Urinary bladder (tissue), 4 donors: ENCODE measurements around the gene PRR35. TPM values are rescaled to one million over a fixed set of nuclear protein-coding genes. Genes with fewer than 3 reads are reported as not detected.
A peak's percentile ranks its signal among the peaks of the same experiment; 100 is the strongest.

Source experiments
- DNase-seq: peaks from one replicate; pipeline ENCODE4 v3.0.0-alpha.2; 2015; ENCODE audit errors: extremely low spot score
- H3K27ac ChIP-seq: one replicate; pipeline ENCODE4 v1.5.1; 2013; ENCODE audit warnings: low read depth, mild to moderate bottlenecking, moderate library complexity
- H3K36me3 ChIP-seq: one replicate; pipeline ENCODE4 v1.6.1; 2013; ENCODE audit warnings: mild to moderate bottlenecking, moderate library complexity; ENCODE audit not compliant: insufficient read depth
- H3K4me1 ChIP-seq: one replicate; pipeline ENCODE4 v1.6.1; 2013; ENCODE audit warnings: mild to moderate bottlenecking, moderate library complexity; ENCODE audit not compliant: insufficient read depth
- H3K4me3 ChIP-seq: one replicate; pipeline ENCODE4 v1.5.1; 2013; ENCODE audit warnings: low read depth, low read length
- WGBS: extraction: QIAGEN DNeasy Blood & Tissue Kit; methylation state at CpG from one replicate; pipeline ENCODE4 v1.1.7; 2013; 5-methylcytosine and 5-hydroxymethylcytosine counted together
- polyA plus RNA-seq: library from polyadenylated mRNA; stranded (reverse); fragments of 200-250 nt; gene quantifications from one replicate; pipeline ENCODE4 v1.2.3, GENCODE V29; 2013
- total RNA-seq: library from RNA; depleted of rRNA; stranded (reverse); fragments of >200 nt; gene quantifications from one replicate; pipeline ENCODE4 v1.2.3, GENCODE V29; 2014
- donor health status: healthy with polysubstance abuse.
- donor health status: healthy.

The PRR35 gene
- total and polyA plus RNA-seq, 2 donors = not detected

GRCh38 chr16:523097-523741 lies 37.0 kb upstream of the PRR35 start:
- Histone ChIP-seq H3K4me1 (peaks cover 5% of the 10 kb centered on the region), H3K36me3 (no peaks in the 10 kb centered on the region), H3K27ac (no peak overlapping the region), H3K4me3 (no peak overlapping the region)
- DNase-seq = no peak
- WGBS = 92% methylated on average over 22 of the region's 22 CpGs

DNA sequence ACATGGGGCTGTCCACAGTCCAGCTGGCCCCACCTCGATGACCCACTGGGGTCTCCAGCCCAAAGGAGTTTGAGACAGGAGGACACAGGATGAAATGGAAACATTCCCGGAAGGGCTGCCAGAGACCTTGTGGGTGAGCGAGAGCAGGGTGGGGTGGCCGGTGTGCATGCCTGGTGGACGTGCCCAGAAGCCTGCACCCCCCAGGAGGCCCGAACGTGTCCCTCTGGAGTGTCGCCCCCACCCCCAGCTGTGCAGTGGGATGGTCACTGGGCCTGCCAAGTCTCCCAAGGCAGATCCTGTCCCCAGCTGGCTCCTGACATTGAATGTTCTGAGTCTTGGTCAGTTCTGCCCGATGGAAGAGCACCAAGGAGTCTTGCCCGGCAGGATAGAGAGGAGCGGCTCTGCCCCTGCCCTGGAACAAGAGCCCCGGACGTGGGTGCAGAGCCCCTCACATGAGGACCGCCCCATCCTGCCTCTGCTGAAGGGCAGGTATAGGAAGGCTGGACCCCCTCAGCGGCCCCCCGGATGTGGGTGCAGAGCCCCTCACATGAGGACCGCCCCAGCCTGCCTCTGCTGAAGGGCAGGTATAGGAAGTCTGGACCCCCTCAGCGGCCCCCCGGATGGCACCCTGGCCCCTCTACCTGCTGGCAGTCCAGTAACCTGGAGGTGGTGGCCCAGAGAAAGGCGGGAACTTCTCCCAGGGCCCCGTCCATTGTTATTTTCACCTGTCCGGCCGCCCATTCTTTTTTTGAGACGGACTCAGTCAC lies 35.7 kb upstream of the PRR35 start:
- no peak overlapping the region for H3K4me3 ChIP-seq
- H3K4me1 ChIP-seq = peaks cover 5% of the 10 kb centered on the region
- no peak overlapping the region for H3K27ac ChIP-seq
- WGBS = 77% methylated on average over 24 of the region's 24 CpGs
- no peak for DNase-seq
- H3K36me3 ChIP-seq = no peaks in the 10 kb centered on the region

DNA sequence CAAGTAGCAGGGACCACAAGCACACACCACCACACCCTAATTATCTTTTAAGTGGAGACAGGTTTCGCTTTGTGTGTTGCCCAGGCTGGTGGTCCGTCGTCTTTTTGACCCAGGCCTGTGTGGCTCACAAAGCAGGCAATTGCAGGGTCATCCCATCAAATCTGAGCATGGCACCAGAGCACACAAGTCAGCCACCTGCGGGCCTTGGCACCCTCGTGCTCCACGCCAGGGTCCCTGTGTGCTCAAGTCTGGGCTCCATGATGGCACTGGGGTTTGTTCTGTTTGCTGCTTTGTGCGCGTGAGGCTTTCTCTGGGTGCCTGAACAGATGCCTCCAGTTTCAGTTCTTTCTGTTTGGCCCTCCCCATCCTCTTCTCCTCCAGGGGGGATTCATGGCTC lies 35.1 kb upstream of the PRR35 start:
- Histone ChIP-seq H3K4me3 (no peak overlapping the region), H3K27ac (no peak overlapping the region), H3K4me1 (peaks cover 5% of the 10 kb centered on the region), H3K36me3 (no peaks in the 10 kb centered on the region)
- 93% methylated on average over 8 of the region's 8 CpGs for WGBS
- DNase-seq = no peak

- DNase-seq = no peak
- Histone ChIP-seq H3K4me3 (peak overlapping the region; percentile 87), H3K4me1 (peaks cover 5% of the 10 kb centered on the region), H3K27ac (no peak overlapping the region), H3K36me3 (no peaks in the 10 kb centered on the region)
- 70% methylated on average over 13 of the region's 13 CpGs for WGBS
These were observed 34.5 kb upstream of the PRR35 start for GRCh38 chr16:525520-526180.

DNA sequence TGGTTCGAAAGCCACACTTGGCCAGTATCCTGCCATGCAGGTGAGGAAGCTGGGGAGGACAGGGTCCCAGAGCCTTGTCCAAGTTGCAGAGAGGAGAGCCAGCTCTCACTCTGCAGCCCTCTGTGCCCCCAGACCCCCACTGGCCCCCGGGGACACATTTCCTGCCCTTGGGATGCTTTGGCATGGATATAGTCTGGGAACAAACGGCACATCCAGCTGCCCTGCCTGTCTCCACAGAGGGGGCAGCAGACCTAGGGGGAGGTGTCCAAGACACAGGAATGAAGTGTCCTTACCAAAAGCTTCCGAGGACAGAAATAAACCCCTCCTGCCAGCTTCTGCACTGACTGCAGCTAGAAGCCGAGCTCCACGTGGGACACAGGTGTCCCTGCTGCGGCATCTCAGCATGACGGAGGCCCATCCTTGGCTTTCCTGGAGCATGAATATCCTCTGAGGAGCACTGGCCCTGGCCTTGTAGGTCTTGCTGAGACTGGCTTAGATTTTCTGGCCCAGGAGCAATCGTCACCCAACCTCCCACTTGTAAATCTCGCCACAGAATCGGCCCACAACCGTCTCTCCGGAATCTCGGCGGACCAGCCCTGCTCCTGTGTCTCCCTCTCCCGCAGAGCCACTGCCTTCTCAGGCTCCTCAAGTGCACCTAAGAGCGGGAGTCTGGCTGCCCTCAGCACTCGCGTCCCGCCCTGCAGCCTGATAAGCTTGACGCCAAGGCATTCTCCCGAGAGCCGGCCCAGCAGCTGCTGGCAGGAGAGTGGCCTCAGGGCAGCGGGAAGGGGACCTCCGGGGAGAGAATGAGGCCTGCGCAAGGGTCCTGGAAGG lies 33.8 kb upstream of the PRR35 start:
- H3K4me1 ChIP-seq = peaks cover 5% of the 10 kb centered on the region
- H3K36me3 ChIP-seq = no peaks in the 10 kb centered on the region
- H3K4me3 ChIP-seq = peak overlapping the region; percentile 87
- H3K27ac ChIP-seq = peak overlapping the region; percentile 96
- WGBS = 8% methylated on average over 26 of the region's 26 CpGs
- DNase-seq = no peak

- H3K27ac ChIP-seq = peak within 1 kb of the TSS; percentile 96
- H3K36me3 ChIP-seq = no peaks in the 10 kb centered on the region
- H3K4me3 ChIP-seq = peak within 1 kb of the TSS; percentile 87
- DNase-seq = peak; percentile 59
- peaks cover 5% of the 10 kb centered on the region for H3K4me1 ChIP-seq
- under 1% methylated on average over 129 of the region's 129 CpGs for WGBS
These were observed 32.9 kb upstream of the PRR35 start, which contains the start of gene CAPN15 for GRCh38 chr16:527015-527903. CAPN15 (plus strand) TSS chr16:527712; CDS start chr16:546839, 19,127 bp downstream.

GRCh38 chr16:528111-529011 lies 31.8 kb upstream of the PRR35 start:
- no peaks in the 10 kb centered on the region for H3K36me3 ChIP-seq
- peaks cover 5% of the 10 kb centered on the region for H3K4me1 ChIP-seq
- 3% methylated on average over 55 of the region's 55 CpGs for WGBS
- peak overlapping the region; percentile 87 for H3K4me3 ChIP-seq
- DNase-seq = no peak
- H3K27ac ChIP-seq = no peak overlapping the region

DNA sequence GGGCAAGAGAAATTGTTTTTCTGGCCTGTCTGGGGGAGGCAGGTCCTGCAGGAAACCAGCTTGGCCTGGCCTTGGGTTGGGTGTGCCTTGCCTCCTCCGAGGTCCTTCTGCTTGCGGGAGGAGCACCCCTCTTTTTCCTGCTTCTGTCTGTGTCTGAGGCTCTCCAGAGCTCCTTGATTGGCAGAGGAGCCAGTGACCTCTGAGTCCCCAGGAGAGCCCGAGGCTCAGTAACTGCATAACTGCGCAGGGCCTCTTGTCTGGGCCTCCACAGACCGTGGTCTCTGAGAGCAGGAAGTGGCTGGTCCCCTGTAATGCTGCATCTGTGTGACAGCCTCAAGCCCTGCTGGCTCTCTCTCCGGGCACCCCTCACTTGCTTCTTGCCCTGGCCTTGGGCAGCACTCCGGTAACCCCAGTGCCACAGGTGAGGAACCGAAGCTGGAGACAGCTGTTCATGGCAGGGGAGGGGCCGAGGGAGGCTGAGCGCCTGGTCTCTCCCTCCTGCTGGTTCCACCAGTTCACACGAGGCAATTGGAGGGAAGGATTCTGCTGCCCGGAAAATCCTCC lies 31.1 kb upstream of the PRR35 start:
- peak overlapping the region; percentile 87 for H3K4me3 ChIP-seq
- H3K4me1 ChIP-seq = peaks cover 5% of the 10 kb centered on the region
- no peak for DNase-seq
- H3K36me3 ChIP-seq = no peaks in the 10 kb centered on the region
- 61% methylated on average over 12 of the region's 12 CpGs for WGBS
- no peak overlapping the region for H3K27ac ChIP-seq

DNA sequence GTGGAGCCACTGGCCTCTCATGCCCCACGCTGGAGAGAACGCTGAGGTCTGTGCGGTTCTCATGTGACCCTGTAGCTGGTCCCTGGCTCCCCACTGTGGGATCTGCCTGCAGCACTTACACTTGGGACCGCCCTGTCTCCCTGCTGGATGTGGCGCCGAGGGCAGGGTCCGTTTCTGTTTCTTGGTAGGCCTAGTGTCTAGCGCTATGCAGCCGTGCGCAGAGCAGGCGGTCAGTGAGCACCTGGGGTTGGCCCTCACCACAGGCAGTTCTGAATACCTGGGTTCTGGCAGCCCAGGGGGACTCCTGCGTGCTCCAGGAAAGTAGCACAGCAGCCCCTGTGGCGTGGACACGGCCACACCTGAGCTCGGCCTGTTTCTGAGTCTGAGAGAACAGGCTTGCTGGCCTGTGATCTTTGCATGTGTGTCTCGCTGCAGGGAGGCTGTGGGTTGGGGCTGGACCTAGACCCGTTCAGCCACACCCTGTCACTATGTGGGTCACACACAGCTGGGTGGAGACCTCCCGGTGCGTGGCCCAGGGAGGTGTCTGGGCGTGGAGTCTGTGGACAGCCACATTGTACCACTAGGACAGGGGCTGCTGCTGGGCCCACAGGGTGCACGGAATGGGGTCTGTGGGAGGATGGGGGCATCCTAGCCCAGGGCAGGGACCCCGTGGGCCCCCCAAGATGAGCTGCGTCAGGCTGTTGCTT lies 29.9 kb upstream of the PRR35 start:
- H3K36me3 ChIP-seq = no peaks in the 10 kb centered on the region
- WGBS = 89% methylated on average over 23 of the region's 23 CpGs
- H3K4me3 ChIP-seq = no peak overlapping the region
- peaks cover 5% of the 10 kb centered on the region for H3K4me1 ChIP-seq
- no peak for DNase-seq
- H3K27ac ChIP-seq = no peak overlapping the region

- no peak for DNase-seq
- Histone ChIP-seq H3K4me3 (no peak overlapping the region), H3K36me3 (no peaks in the 10 kb centered on the region), H3K27ac (no peak overlapping the region), H3K4me1 (no peaks in the 10 kb centered on the region)
- WGBS = 92% methylated on average over 16 of the region's 16 CpGs
These were observed 28.6 kb upstream of the PRR35 start for GRCh38 chr16:531494-532125.
